Heart right ventricle (tissue), 16 donors: ENCODE results near the gene NEU2. TPM values are rescaled to one million over a fixed set of nuclear protein-coding genes. Genes with fewer than 3 reads are reported as not detected.

Experiments used
- ATAC-seq, 8 donors: fragments of 200-7000 bp; cut with Tn5 transposase; one replicate each; pipeline ENCODE4 v1.9.1; 2020; ENCODE audit warnings: mild to moderate bottlenecking in 8 of 8, moderate library complexity in 8 of 8, moderate number of reproducible peaks in 1 of 8
- DNase-seq, 2 donors: peaks; one replicate each; pipeline ENCODE4 v3.0.0-alpha.2; 2020
- H3K27ac ChIP-seq, 10 donors: fragments of 200-600 bp; sonication (generic) in 2 of 10; one replicate each; pipeline versions ENCODE4 v1.5.0 to v1.8.0; 2020 to 2022; ENCODE audit warnings: mild to moderate bottlenecking in 3 of 10
- H3K27me3 ChIP-seq, 7 donors: fragments of 200-600 bp; one replicate each; pipeline ENCODE4 v1.8.0; 2021 to 2022; ENCODE audit warnings: mild to moderate bottlenecking in 2 of 7
- H3K36me3 ChIP-seq, 9 donors: fragments of 200-600 bp; sonication (generic) in 1 of 9; one replicate each; pipeline versions ENCODE4 v1.5.0 to v1.8.0; 2020 to 2022; ENCODE audit warnings: mild to moderate bottlenecking in 2 of 9
- H3K4me1 ChIP-seq, 9 donors: fragments of 200-600 bp; sonication (generic) in 1 of 9; one replicate each; pipeline versions ENCODE4 v1.5.0 to v1.8.0; 2020 to 2022; ENCODE audit warnings: mild to moderate bottlenecking in 4 of 9
- H3K4me3 ChIP-seq, 10 donors: fragments of 200-600 bp; sonication (generic) in 2 of 10; one replicate each; pipeline versions ENCODE4 v1.5.0 to v1.8.0; 2020 to 2022; ENCODE audit warnings: mild to moderate bottlenecking in 7 of 10, moderate library complexity in 2 of 10
- H3K9me3 ChIP-seq, 11 donors: fragments of 200-600 bp in 10 of 11; sonication (generic) in 2 of 11; one replicate each; pipeline versions ENCODE4 v1.5.0 to v1.8.0; 2013 to 2022; ENCODE audit warnings: mild to moderate bottlenecking in 2 of 11, control low read depth in 1 of 11, moderate library complexity in 1 of 11
- CTCF ChIP-seq, 9 donors: fragments of 200-600 bp; sonication (generic) in 2 of 9; IDR thresholded peaks; one replicate each; pipeline versions ENCODE4 v1.5.0 to v1.8.0; 2021 to 2022; ENCODE audit warnings: antibody characterized with exemption in 9 of 9, mild to moderate bottlenecking in 5 of 9, moderate library complexity in 1 of 9
- WGBS, 2 donors: extraction: QIAGEN DNeasy Blood & Tissue Kit; methylation state at CpG; one replicate each; pipeline ENCODE4 v1.1.7; 2013; ENCODE audit warnings: inconsistent platforms in 1 of 2; 5-methylcytosine and 5-hydroxymethylcytosine counted together
- intact Hi-C, 10 donors: fragments of 100-400 bp; cut with DNase I; formaldehyde crosslinking; loops; one replicate each; pipeline versions ENCODE4 v1.11.1 to v1.14.2; 2022
- polyA plus RNA-seq, 2 donors: library from polyadenylated mRNA; stranded (reverse); fragments of 200-250 nt; gene quantifications; one replicate each; pipeline ENCODE4 v1.2.3, GENCODE V29; 2013
- total RNA-seq, 10 donors: library from RNA; stranded (reverse); fragmentation: NEBNext Ultra II Directional in 3 of 10; extraction: Animal tissue kit (Norgen Biotek cat#: 25700) in 3 of 10; gene quantifications; one replicate each; pipeline versions ENCODE4 v1.2.1 to v1.2.4, GENCODE V29; 2021 to 2023
- donor health status: Arrhythmogenic right ventricular cardiomyopathy.
- donor health status: ischemic (EF 13 %, LVEDD 7.1; RV severe dilation, severe dysfunction).
- donor health status: healthy with polysubstance abuse.
- donor health status: DM: no; HTN: yes; CAD: no.
- donor health status: DM: no; HTN: no; CAD: no.
- donor health status: ischemic (EF 25% LVEDD 6.9; RV normal size, moderate dysfunction).
- donor health status: ischemic (EF 25% LVEDD 5.7; RV mildly dilated, moderate dysfunction).
- donor health status: healthy.
- donor health status: DM: yes; HTN: yes; CAD: no.
- donor health status: Ischemic cardiomyopathy.
- donor health status: ischemic (EF 35%, LVEDD 5.7; RV mildly dilated, moderate dysfunction).
- donor health status: nonischemic (EF 11% LVEDD 7.7; RV severe dilation, severe dysfunction).
- donor health status: DM: yes; HTN: yes; CAD: no.
- donor health status: PGD.
- donor health status: ischemic (EF 29% LVEDD 5.4; RV normal size, mild dysfunction).
- donor health status: nonischemic (EF 23%, LVEDD 6.1; RV moderate dilation, normal function).

Gene NEU2
- total and polyA plus RNA-seq, 12 donors, result not detected

- ATAC-seq (no peak), DNase-seq (no peak)
- intact Hi-C loops, result no loop called here
- Histone ChIP-seq H3K27me3 (peaks cover 0 to 4% (median 0%) of the 10 kb centered on the region in 7 donors), H3K9me3 (no peaks in the 10 kb centered on the region), H3K4me1 (no peaks in the 10 kb centered on the region), H3K27ac (no peak overlapping the region), H3K4me3 (no peak overlapping the region), H3K36me3 (no peaks in the 10 kb centered on the region)
- WGBS, 2 donors, result 77% methylated on average over 19 of the region's 19 CpGs
- no peak for TF ChIP-seq CTCF (IDR thresholded peaks at IDR 0.05)
Observed at GRCh38 chr2:233002829-233003657, 29.4 kb upstream of the NEU2 start.

- no peak overlapping the region for H3K27ac ChIP-seq
- H3K9me3 ChIP-seq, result no peaks in the 10 kb centered on the region
- no peak for TF ChIP-seq CTCF (IDR thresholded peaks at IDR 0.05)
- peaks cover 0 to 3% (median 0%) of the 10 kb centered on the region in 7 donors for H3K27me3 ChIP-seq
- no peaks in the 10 kb centered on the region for H3K36me3 ChIP-seq
- H3K4me3 ChIP-seq, result no peak overlapping the region
- ATAC-seq, result no peak
- intact Hi-C loops, result no loop called here
- DNase-seq, result no peak
- no peaks in the 10 kb centered on the region for H3K4me1 ChIP-seq
- 81 to 84% methylated on average over 9 of the region's 9 CpGs for WGBS, 2 donors
Observed at GRCh38 chr2:233003658-233004555, 28.6 kb upstream of the NEU2 start.

- Histone ChIP-seq H3K36me3 (no peaks in the 10 kb centered on the region), H3K4me3 (no peak overlapping the region), H3K9me3 (no peaks in the 10 kb centered on the region), H3K4me1 (no peaks in the 10 kb centered on the region), H3K27ac (no peak overlapping the region), H3K27me3 (peaks cover 0 to 7% (median 0%) of the 10 kb centered on the region in 7 donors)
- WGBS, 2 donors, result 91 to 94% methylated on average over 6 of the region's 6 CpGs
- ATAC-seq (no peak), DNase-seq (no peak)
- intact Hi-C loops, result no loop called here
- no peak for TF ChIP-seq CTCF (IDR thresholded peaks at IDR 0.05)
Observed at GRCh38 chr2:233005096-233005495, 27.4 kb upstream of the NEU2 start.

- Histone ChIP-seq H3K27ac (no peak overlapping the region), H3K36me3 (no peaks in the 10 kb centered on the region), H3K27me3 (peaks cover 0 to 7% (median 0%) of the 10 kb centered on the region in 7 donors), H3K4me3 (no peak overlapping the region), H3K4me1 (no peaks in the 10 kb centered on the region), H3K9me3 (no peaks in the 10 kb centered on the region)
- WGBS, 2 donors, result 90 to 93% methylated on average over 6 of the region's 6 CpGs
- DNase-seq (no peak), ATAC-seq (no peak)
- TF ChIP-seq CTCF (IDR thresholded peaks at IDR 0.05), result no peak
- intact Hi-C loops, result no loop called here
Observed at GRCh38 chr2:233006648-233007047, 25.8 kb upstream of the NEU2 start.
